Measurements from ENCODE around the gene SELL. TPM values are rescaled to one million over a fixed set of nuclear protein-coding genes. Genes with fewer than 3 reads are reported as not detected.
"Not testable (repeated sequence)": the region's sequence is repeated elsewhere in the genome, so short reads cannot be mapped to it uniquely, and the experiment has no call there.

The SELL gene
- total and polyA plus RNA-seq, 11 donors, result 0.34 to 10.6 (median 1.7) TPM

DNA sequence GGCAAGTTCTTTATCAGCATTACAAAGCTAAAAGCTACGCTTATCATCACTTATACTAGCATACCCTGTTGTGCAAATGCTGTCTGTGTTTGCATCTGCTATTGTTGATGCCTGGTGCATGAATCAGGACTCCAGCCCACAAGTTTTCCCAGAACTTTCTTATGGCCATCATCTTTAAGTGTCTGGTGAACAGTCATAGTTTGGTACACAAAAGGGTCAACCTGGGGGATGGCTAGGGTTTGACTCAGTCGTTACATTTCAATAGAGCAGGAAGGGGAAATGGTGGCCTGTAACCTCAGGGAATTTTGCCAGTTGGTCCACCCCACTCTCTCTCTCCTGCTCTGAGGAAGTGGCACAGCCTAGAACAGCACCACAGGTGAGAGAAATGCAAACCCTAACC is 35.4 kb downstream of the SELL start:
- TF ChIP-seq POLR2A (IDR thresholded peaks at IDR 0.05), result no peak
- TF ChIP-seq, protein P1, sequence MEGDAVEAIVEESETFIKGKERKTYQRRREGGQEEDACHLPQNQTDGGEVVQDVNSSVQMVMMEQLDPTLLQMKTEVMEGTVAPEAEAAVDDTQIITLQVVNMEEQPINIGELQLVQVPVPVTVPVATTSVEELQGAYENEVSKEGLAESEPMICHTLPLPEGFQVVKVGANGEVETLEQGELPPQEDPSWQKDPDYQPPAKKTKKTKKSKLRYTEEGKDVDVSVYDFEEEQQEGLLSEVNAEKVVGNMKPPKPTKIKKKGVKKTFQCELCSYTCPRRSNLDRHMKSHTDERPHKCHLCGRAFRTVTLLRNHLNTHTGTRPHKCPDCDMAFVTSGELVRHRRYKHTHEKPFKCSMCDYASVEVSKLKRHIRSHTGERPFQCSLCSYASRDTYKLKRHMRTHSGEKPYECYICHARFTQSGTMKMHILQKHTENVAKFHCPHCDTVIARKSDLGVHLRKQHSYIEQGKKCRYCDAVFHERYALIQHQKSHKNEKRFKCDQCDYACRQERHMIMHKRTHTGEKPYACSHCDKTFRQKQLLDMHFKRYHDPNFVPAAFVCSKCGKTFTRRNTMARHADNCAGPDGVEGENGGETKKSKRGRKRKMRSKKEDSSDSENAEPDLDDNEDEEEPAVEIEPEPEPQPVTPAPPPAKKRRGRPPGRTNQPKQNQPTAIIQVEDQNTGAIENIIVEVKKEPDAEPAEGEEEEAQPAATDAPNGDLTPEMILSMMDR (IDR thresholded peaks at IDR 0.05), result no peak
- whole genome bisulfite sequencing, 4 donors, result 39 to 56% (median 41%) methylated on average over 2 of the region's 2 CpGs
- no peak for DNase-seq
- no peak overlapping the region for H3K4me3 ChIP-seq
- intact Hi-C loops (cut with DNase I), result no loop called here
- H3K9me3 ChIP-seq, result peaks cover 0 to 8% (median 0%) of the 10 kb centered on the region in 12 donors
- H3K27me3 ChIP-seq, result peaks cover 0 to 6% (median 0%) of the 10 kb centered on the region in 9 donors
- H3K4me1 ChIP-seq, result peaks cover 0 to 14% (median 0%) of the 10 kb centered on the region in 12 donors
- no peak overlapping the region for H3K27ac ChIP-seq
- no peak for ATAC-seq
- no peaks in the 10 kb centered on the region for H3K36me3 ChIP-seq

DNA sequence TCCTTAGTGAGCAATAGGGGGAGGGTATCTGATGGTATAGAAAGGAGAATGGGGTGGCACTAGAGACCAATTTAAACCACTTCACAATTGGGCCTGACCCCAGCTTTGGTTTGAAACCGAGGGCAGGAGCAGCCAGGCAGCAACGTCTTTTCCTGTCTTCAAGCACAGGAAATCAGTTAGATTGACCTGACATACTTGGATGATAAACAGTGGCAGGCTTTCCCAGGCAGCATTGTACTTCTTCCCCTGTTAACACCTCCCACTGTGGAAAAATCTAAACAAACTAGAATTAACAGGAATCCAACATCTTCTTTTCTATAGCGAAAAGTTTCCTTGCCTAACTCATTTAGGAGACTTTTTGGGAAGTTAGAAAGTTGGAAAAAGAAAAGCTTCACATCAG is 40.6 kb downstream of the SELL start:
- intact Hi-C loops (cut with DNase I), result no loop called here

DNA sequence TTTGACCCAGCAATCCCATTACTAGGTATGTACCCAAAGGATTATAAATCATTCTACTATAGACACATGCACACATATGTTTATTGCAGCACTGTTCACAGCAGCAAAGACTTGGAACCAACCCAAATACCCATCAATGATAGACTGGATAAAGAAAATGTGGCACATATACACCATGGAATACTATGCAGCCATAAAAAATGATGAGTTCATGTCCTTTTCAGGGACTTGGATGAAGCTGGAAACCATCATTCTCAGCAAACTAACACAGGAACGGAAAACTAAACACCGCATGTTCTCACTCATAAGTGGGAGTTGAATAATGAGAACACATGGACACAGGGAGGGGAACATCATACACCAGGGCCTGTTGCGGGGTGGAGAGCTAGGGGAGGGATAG is 41.2 kb downstream of the SELL start:
- DNase-seq; ATAC-seq; intact Hi-C loops (cut with DNase I); H3K27me3 ChIP-seq; H3K27ac ChIP-seq; H3K9me3 ChIP-seq; H3K36me3 ChIP-seq; H3K4me3 ChIP-seq: not testable (repeated sequence)
- 91 to 95% (median 93%) methylated on average over 3 of the region's 3 CpGs for WGBS, 4 donors
- peaks cover 0 to 14% (median 0%) of the 10 kb centered on the region in 12 donors for H3K4me1 ChIP-seq

More for the DNA sequence above, 40.6 kb downstream of the SELL start:
- Histone ChIP-seq H3K4me1 (peaks cover 0 to 18% (median 0%) of the 10 kb centered on the region in 12 donors), H3K9me3 (peaks cover 0 to 8% (median 0%) of the 10 kb centered on the region in 12 donors), H3K27me3 (no peaks in the 10 kb centered on the region), H3K36me3 (no peaks in the 10 kb centered on the region), H3K27ac (no peak overlapping the region), H3K4me3 (no peak overlapping the region)
- no peak for TF ChIP-seq POLR2A (IDR thresholded peaks at IDR 0.05)
- TF ChIP-seq, protein P1 (IDR thresholded peaks at IDR 0.05), result no peak
- ATAC-seq (peak in 1 of 4 donors; percentile 39), DNase-seq (no peak)
- WGBS, 4 donors, result 18 to 29% (median 26%) methylated on average over 3 of the region's 3 CpGs

DNA sequence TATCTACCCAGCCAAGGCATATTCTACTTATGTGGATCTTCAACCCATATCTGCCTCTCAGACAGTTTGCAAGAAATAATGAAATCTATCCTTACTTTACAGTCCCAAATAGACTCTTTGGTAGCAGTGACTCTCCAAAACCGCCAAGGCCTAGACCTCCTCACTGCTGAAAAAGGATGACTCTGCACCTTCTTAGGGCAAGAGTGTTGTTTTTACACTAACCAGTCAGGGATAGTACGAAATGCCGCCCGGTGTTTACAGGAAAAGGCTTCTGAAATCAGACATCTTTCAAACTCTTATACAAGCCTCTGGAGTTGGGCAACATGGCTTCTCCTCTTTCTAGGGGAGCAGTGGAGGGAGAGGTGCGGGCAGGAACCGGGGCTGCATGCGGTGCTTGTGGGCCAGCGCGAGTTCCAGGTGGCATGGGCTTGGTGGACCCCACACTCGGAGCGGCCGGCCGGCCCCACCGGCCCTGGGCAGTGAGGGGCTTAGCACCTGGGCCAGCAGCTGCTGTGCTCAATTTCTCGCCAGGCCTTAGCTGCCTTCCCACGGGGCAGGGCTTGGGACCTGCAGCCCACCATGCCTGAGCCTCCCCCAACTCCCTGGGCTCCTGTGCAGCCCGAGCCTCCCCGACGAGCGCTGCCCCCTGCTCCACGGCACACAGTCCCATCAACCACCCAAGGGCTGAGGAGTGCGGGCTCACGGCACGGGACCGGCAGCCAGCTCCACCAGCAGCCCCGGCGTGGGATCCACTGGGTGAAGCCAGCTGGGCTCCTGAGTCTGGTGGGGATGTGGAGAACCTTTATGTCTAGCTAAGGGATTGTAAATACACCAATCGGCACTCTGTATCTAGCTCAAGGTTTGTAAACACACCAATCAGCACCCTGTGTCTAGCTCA is 43.5 kb downstream of the SELL start:
- H3K27ac ChIP-seq, result peak overlapping the region in 1 of 12 donors; percentile 76
- DNase-seq; H3K27me3 ChIP-seq; ATAC-seq; H3K9me3 ChIP-seq; H3K36me3 ChIP-seq; intact Hi-C loops (cut with DNase I): not testable (repeated sequence)
- peak overlapping the region in 1 of 12 donors; percentile 20 for H3K4me3 ChIP-seq
- peaks cover 0 to 14% (median 0%) of the 10 kb centered on the region in 12 donors for H3K4me1 ChIP-seq
- WGBS, 4 donors, result 90 to 96% (median 94%) methylated on average over 18 to 27 of the region's 28 CpGs

DNA sequence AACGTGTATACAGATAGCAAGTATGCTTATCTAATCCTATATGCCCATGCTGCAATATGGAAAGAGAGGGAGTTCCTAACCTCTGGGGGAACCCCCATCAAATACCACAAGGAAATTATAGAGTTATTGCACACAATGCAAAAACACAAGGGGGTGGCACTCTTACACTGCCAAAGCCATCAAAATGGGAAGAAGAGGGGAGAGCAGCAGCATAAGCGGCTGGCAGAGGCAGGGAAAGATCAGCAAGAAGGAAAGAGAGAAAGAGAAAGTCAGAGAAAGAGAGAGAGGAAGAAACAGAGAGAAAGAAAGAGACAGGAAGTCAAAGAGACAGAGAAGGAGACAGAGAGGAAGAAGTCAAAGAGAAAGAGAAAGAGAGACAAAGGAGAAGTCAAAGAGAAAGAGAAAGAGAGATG is 44.2 kb downstream of the SELL start:
- H3K9me3 ChIP-seq; intact Hi-C loops (cut with DNase I); DNase-seq; H3K27me3 ChIP-seq; ATAC-seq; H3K36me3 ChIP-seq: not testable (repeated sequence)
- Histone ChIP-seq H3K4me1 (peaks cover 0 to 14% (median 0%) of the 10 kb centered on the region in 12 donors), H3K27ac (peak overlapping the region in 1 of 12 donors; percentile 76), H3K4me3 (peak overlapping the region in 1 of 12 donors; percentile 20)
- WGBS, 4 donors, result 60 to 77% (median 67%) methylated on average over 2 of the region's 2 CpGs

DNA sequence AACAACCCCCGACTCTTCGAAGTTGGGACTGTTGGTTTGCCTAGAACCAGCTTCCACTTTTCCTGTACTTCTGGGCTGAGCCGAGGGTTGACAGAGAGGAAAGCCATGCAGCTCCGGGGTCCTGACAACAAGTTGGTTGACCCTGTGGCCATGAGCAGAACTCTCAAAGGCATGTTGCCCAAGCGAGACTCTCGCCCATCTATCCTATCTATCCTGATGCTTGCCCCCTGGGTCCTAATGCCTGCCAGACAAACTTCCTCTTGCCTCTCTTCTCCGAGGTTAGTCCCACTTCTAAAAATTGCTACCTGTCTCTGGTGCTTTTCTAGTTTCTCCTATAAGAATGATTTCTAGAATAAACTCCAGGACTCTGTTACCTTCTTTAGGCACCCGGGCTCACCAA is 48.7 kb downstream of the SELL start:
- 69 to 73% (median 71%) methylated on average over 8 of the region's 8 CpGs for WGBS, 4 donors

DNA sequence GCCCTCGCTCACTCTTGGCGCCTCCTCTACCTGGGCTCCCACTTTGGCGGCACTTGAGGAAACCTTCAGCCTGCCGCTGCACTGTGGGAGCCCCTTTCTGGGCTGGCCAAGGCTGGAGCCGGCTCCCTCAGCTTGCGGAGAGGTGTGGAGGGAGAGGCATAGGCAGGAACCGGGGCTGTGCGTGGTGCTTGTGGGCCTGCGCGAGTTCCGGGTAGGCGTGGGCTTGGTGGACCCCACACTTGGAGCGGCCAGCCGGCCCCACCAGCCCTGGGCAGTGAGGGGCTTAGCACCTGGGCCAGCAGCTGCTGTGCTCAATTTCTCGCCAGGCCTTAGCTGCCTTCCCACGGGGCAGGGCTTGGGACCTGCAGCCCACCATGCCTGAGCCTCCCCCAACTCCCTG is 50.4 kb downstream of the SELL start:
- H3K4me3 ChIP-seq; H3K36me3 ChIP-seq; H3K9me3 ChIP-seq; intact Hi-C loops (cut with DNase I); H3K27ac ChIP-seq; ATAC-seq; DNase-seq; H3K27me3 ChIP-seq: not testable (repeated sequence)
- H3K4me1 ChIP-seq, result peaks cover 0 to 13% (median 0%) of the 10 kb centered on the region in 12 donors
- WGBS, 4 donors, result 90 to 97% (median 96%) methylated on average over 13 to 16 of the region's 16 CpGs

More for the DNA sequence above, 48.7 kb downstream of the SELL start:
- peaks cover 0 to 16% (median 0%) of the 10 kb centered on the region in 12 donors for H3K4me1 ChIP-seq
- H3K27ac ChIP-seq; H3K4me3 ChIP-seq; H3K36me3 ChIP-seq; intact Hi-C loops (cut with DNase I); H3K27me3 ChIP-seq; H3K9me3 ChIP-seq; DNase-seq; ATAC-seq: not testable (repeated sequence)

DNA sequence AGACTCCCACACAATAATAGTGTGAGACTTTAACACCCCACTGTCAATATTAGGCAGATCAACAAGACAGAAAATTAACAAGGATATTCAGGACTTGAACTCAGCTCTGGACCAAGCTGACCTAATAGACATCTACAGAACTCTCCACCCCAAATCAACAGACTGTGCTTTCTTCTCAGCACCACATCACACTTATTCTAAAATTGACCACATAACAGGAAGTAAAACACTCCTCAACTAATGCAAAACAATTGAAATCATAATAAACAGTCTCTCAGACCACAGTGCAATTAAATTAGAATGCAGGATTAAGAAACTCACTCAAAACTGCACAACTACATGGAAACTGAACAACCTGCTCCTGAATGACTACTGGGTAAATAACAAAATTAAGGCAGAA is 52.6 kb downstream of the SELL start:
- H3K36me3 ChIP-seq; H3K9me3 ChIP-seq; ATAC-seq; H3K27me3 ChIP-seq; H3K4me3 ChIP-seq; H3K27ac ChIP-seq; intact Hi-C loops (cut with DNase I); DNase-seq: not testable (repeated sequence)
- H3K4me1 ChIP-seq, result peaks cover 0 to 13% (median 0%) of the 10 kb centered on the region in 12 donors

All from heart left ventricle (tissue), 16 donors.